Measurements from ENCODE around the gene ZG16B. TPM values are rescaled to one million over a fixed set of nuclear protein-coding genes. Genes with fewer than 3 reads are reported as not detected.

The ZG16B gene
- total RNA-seq, 1 experiment from 2014 or later, result 2.3 TPM

DNA sequence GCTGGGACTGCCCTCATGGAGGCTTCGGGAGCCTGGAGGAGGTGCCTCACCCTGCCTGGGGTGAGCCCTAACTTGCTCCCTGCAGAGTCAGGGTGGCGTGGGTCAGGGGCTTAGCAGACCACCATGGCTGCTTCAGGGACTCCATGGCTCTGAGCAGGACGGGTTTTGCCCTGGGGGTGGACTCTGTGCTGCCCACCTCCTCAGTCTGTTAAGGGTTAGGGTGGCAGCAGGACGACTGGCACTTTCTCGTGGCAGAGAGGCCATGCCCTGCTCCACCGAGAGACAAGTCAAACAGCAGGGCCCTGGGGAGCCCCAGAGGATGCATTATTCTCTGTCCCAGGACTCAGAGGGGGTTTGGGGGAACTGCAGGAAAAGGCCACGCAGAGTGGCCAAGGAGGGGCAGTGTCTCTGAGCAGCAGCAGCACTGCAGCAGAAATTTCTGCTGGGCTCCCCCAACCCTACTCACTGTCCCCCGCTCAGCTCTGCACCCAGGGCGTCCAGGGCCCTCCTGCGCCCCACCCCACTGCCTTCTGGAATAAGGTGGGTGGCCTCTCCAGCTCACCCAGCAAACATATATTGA is 29.7 kb downstream of the ZG16B start:
- ChIA-PET RAD21 (ENCODE audit: low non-redundant PET in 1 of 2, low total read pairs in 2 of 2, uncharacterized antibody in 2 of 2, unreplicated experiment in 2 of 2) (no interaction called here), POLR2A (no interaction called here), CTCF (interaction anchor here (1.3 kb wide), 1 partner anchor 67 kb away, joined by 3 read pairs; no protein-coding TSS in a partner anchor)
- intact Hi-C loops (cut with micrococcal nuclease), result no loop called here
- Histone ChIP-seq H3K4me1 (ENCODE audit: control insufficient read depth in 1 of 2, insufficient read depth in 2 of 2, low read length in 2 of 2) (peaks cover 18 to 52% of the 10 kb centered on the region in 2 experiments), H3K4me2 (ENCODE audit: low read length) (peak overlapping the region; percentile 32; the same call in 1 of the 2 replicates), H2AFZ (ENCODE audit: low read depth, low read length, poor library complexity, severe bottlenecking) (no peak overlapping the region), H3K9me3 (ENCODE audit: control insufficient read depth in 1 of 2, insufficient read depth in 1 of 2, low read depth in 1 of 2, low read length in 2 of 2) (no peaks in the 10 kb centered on the region), H3K9ac (ENCODE audit: low read length) (no peak overlapping the region), H3K27me3 (ENCODE audit: insufficient read depth, low read length) (no peaks in the 10 kb centered on the region), H3K79me2 (ENCODE audit: insufficient read depth, low read length) (no peaks in the 10 kb centered on the region; the same call in 1 of the 2 replicates), H3K4me3 (replicated peaks in 1 of 2; ENCODE audit: low read depth in 1 of 2, low read length in 2 of 2) (no peak overlapping the region), H4K20me1 (ENCODE audit: insufficient read depth) (no peaks in the 10 kb centered on the region), H3K9me2 (ENCODE audit: insufficient read depth) (no peaks in the 10 kb centered on the region), H3K27ac (ENCODE audit: low read depth, low read length) (no peak overlapping the region), H3K36me3 (ENCODE audit: control insufficient read depth in 1 of 2, insufficient read depth in 2 of 2, low read length in 2 of 2) (no peaks in the 10 kb centered on the region; a peak in 1 of 4 replicates)
- no TSS peak for BruUV-seq (replicated peaks)
- TF ChIP-seq FOSL1 (IDR thresholded peaks at IDR 0.05; ENCODE audit: low read depth) (no peak), ELF1 (IDR thresholded peaks at IDR 0.05; ENCODE audit: borderline replicate concordance, low read depth) (no peak), EGR1 (IDR thresholded peaks at IDR 0.05; ENCODE audit: low read depth) (no peak), POLR2AphosphoS5 (IDR thresholded peaks at IDR 0.05; ENCODE audit: low read depth, low read length) (no peak), ZNF274 (IDR thresholded peaks at IDR 0.05; ENCODE audit: low read depth, low read length) (no peak), YY1 (IDR thresholded peaks at IDR 0.05; ENCODE audit: extremely low read depth, insufficient replicate concordance, low read depth, low read length) (no peak), SIN3A (IDR thresholded peaks at IDR 0.05; ENCODE audit: low read depth) (no peak), CBX3 (IDR thresholded peaks at IDR 0.05; ENCODE audit: low read depth) (no peak), ZFX (IDR thresholded peaks at IDR 0.05) (no peak), EZH2 (IDR thresholded peaks at IDR 0.05) (no peak), POLR2A (IDR thresholded peaks at IDR 0.05; ENCODE audit: borderline replicate concordance, extremely low read depth, insufficient read depth, insufficient read length) (no peak), CEBPB (IDR thresholded peaks at IDR 0.05; ENCODE audit: low read depth) (no peak), SP1 (IDR thresholded peaks at IDR 0.05; ENCODE audit: low read depth) (no peak), EZH2phosphoT487 (IDR thresholded peaks at IDR 0.05; ENCODE audit: borderline replicate concordance) (no peak), SRF (IDR thresholded peaks at IDR 0.05; ENCODE audit: low read depth) (no peak)
- TF ChIP-seq, protein P1, sequence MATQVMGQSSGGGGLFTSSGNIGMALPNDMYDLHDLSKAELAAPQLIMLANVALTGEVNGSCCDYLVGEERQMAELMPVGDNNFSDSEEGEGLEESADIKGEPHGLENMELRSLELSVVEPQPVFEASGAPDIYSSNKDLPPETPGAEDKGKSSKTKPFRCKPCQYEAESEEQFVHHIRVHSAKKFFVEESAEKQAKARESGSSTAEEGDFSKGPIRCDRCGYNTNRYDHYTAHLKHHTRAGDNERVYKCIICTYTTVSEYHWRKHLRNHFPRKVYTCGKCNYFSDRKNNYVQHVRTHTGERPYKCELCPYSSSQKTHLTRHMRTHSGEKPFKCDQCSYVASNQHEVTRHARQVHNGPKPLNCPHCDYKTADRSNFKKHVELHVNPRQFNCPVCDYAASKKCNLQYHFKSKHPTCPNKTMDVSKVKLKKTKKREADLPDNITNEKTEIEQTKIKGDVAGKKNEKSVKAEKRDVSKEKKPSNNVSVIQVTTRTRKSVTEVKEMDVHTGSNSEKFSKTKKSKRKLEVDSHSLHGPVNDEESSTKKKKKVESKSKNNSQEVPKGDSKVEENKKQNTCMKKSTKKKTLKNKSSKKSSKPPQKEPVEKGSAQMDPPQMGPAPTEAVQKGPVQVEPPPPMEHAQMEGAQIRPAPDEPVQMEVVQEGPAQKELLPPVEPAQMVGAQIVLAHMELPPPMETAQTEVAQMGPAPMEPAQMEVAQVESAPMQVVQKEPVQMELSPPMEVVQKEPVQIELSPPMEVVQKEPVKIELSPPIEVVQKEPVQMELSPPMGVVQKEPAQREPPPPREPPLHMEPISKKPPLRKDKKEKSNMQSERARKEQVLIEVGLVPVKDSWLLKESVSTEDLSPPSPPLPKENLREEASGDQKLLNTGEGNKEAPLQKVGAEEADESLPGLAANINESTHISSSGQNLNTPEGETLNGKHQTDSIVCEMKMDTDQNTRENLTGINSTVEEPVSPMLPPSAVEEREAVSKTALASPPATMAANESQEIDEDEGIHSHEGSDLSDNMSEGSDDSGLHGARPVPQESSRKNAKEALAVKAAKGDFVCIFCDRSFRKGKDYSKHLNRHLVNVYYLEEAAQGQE (IDR thresholded peaks at IDR 0.05; ENCODE audit: low read depth), result no peak
- TF ChIP-seq, protein P2, sequence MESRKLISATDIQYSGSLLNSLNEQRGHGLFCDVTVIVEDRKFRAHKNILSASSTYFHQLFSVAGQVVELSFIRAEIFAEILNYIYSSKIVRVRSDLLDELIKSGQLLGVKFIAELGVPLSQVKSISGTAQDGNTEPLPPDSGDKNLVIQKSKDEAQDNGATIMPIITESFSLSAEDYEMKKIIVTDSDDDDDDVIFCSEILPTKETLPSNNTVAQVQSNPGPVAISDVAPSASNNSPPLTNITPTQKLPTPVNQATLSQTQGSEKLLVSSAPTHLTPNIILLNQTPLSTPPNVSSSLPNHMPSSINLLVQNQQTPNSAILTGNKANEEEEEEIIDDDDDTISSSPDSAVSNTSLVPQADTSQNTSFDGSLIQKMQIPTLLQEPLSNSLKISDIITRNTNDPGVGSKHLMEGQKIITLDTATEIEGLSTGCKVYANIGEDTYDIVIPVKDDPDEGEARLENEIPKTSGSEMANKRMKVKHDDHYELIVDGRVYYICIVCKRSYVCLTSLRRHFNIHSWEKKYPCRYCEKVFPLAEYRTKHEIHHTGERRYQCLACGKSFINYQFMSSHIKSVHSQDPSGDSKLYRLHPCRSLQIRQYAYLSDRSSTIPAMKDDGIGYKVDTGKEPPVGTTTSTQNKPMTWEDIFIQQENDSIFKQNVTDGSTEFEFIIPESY (IDR thresholded peaks at IDR 0.05; ENCODE audit: extremely low read depth, insufficient replicate concordance, low read length), result no peak
- TF ChIP-seq, protein P3, sequence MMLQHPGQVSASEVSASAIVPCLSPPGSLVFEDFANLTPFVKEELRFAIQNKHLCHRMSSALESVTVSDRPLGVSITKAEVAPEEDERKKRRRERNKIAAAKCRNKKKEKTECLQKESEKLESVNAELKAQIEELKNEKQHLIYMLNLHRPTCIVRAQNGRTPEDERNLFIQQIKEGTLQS (IDR thresholded peaks at IDR 0.05), result no peak
- TF ChIP-seq, protein P4, sequence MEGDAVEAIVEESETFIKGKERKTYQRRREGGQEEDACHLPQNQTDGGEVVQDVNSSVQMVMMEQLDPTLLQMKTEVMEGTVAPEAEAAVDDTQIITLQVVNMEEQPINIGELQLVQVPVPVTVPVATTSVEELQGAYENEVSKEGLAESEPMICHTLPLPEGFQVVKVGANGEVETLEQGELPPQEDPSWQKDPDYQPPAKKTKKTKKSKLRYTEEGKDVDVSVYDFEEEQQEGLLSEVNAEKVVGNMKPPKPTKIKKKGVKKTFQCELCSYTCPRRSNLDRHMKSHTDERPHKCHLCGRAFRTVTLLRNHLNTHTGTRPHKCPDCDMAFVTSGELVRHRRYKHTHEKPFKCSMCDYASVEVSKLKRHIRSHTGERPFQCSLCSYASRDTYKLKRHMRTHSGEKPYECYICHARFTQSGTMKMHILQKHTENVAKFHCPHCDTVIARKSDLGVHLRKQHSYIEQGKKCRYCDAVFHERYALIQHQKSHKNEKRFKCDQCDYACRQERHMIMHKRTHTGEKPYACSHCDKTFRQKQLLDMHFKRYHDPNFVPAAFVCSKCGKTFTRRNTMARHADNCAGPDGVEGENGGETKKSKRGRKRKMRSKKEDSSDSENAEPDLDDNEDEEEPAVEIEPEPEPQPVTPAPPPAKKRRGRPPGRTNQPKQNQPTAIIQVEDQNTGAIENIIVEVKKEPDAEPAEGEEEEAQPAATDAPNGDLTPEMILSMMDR (IDR thresholded peaks at IDR 0.05 in 2 of 3, conservative IDR thresholded peaks at IDR 0.05 in 1 of 3; ENCODE audit: borderline replicate concordance in 1 of 3, insufficient read depth in 1 of 3, low read depth in 2 of 3, low read length in 2 of 3), result no peak
- DNase-seq (ENCODE audit: low read depth, low spot score) (no peak), ATAC-seq (no peak)
